T1000 (cell line): ENCODE data around the gene TM9SF1.
A peak's percentile ranks its signal among the peaks of the same experiment; 100 is the strongest.

Source experiments
- DNase-seq: peaks from one replicate; lab custom pipeline; 2025; ENCODE audit warnings: mixed read lengths; lab: John Stamatoyannopoulos, UW

Gene TM9SF1, protein sequence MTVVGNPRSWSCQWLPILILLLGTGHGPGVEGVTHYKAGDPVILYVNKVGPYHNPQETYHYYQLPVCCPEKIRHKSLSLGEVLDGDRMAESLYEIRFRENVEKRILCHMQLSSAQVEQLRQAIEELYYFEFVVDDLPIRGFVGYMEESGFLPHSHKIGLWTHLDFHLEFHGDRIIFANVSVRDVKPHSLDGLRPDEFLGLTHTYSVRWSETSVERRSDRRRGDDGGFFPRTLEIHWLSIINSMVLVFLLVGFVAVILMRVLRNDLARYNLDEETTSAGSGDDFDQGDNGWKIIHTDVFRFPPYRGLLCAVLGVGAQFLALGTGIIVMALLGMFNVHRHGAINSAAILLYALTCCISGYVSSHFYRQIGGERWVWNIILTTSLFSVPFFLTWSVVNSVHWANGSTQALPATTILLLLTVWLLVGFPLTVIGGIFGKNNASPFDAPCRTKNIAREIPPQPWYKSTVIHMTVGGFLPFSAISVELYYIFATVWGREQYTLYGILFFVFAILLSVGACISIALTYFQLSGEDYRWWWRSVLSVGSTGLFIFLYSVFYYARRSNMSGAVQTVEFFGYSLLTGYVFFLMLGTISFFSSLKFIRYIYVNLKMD

DNA sequence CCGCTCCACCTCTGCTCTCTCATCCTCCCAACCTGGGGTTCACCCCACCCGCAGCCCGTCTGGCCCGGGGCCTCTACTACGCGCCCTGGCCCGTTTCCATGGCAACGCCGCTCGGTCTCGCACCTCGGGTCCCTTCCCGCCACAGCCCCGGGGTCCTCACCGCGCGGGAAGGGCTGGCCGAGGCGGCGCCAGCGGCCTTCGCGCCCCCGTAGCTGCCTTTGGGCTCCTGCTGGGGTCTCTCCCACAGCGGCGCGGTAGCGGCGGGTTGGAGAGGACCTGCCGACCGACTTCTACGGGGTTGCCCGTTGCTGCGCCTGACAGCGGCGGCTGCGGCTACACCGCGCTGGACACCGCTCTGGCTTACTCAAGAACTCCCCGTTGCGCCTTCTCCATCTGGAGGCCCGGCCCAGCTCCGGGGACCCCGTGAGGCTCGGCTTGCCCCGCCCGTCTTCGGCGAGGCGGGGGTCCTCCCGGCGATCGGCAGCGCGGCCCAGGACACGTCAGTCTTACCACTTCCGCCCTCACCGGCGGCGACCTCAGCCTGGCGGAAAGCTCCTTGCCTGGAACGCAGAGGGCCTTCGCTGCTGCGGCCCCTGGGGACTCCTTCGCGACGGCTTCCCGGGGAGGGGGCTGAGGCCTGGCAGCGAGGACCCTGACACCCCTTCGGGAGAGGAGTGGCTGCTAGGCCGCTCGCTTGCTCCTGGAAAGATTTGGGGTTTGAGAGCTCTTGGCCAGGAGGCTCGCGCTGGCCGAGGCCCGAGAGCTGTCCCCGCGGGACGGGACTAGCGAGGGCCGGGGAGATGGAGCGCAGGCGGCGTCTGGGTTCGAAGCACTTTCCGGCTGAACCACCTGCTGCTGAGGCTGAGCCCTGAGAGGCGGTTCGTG is at the start of gene TM9SF1:
Gene TM9SF1 (minus strand): TSS at position 256 of the 885 bp plus-strand sequence. CDS start 422 bp downstream, outside the sequence.
- DNase-seq = peak; percentile 75

GRCh38 chr14:24243336-24243836 is 48.1 kb upstream of the TM9SF1 start:
- no peak for DNase-seq

GRCh38 chr14:24241829-24242443 is 46.7 kb upstream of the TM9SF1 start:
- DNase-seq = peak; percentile 93

- no peak for DNase-seq
These were observed 45.1 kb upstream of the TM9SF1 start for GRCh38 chr14:24240110-24240918.

DNA sequence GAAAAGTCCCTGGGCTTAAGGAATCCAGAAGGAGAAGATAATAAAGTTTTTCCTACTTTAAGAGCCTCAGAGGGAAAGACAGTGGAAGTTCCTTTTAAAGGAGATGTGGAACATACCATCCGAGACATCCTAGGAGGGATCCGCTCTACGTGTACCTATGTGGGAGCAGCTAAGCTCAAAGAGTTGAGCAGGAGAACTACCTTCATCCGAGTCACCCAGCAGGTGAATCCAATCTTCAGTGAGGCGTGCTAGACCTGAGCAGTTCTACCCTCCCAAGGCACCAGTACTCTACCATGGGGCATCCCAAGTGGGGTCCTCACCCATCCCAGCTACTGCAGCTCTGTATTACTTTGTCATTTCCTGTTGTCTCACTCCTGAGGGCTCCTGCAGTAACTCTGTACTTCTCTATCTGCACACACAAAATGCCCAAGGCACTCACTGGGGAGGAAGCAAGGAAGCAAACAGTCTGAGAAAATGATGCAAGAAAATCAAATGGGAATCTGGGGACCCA is 43.3 kb upstream of the TM9SF1 start:
- DNase-seq = no peak

GRCh38 chr14:24238123-24238522 is 42.9 kb upstream of the TM9SF1 start:
- no peak for DNase-seq

- DNase-seq = no peak
These were observed 42.3 kb upstream of the TM9SF1 start for GRCh38 chr14:24237463-24237955.

- no peak for DNase-seq
These were observed 41.6 kb upstream of the TM9SF1 start for GRCh38 chr14:24236689-24237462.

DNA sequence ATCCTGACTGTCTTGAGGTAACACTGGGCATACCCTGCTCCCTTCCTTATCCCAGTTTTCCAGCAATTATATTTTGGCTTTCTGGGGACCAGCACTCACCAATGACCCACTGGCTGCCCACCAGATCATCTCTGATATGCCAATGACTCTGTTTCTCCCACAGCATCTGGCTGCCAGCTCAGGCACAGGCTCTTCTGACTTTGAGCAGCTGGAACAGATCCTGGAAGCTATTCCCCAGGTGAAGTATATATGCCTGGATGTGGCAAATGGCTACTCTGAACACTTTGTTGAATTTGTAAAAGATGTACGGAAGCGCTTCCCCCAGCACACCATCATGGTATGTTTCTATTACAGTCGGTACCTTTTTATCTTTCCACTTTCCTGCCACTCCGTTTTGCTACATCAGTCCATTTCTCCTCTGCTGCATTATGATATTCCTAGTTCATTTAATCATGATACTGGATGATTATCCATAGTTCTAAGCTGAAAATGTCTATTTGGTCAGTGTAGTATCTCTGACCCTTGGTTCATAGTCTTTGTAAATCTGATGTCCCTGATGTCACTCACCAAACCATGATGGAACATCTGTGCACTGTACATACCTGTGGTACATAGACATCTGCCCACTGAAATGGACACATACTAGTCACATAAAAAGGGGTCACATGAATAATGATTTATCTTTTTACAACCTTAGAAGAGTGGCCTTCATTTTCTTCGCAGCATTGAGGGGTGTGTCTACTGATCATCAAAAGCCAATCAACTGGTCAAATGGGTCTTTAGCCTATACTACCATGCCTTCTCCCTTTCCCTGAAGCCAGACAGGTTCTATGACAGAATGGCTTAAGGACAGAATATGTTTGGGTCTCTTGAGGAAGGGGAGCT is 40.8 kb upstream of the TM9SF1 start:
- DNase-seq = no peak

DNA sequence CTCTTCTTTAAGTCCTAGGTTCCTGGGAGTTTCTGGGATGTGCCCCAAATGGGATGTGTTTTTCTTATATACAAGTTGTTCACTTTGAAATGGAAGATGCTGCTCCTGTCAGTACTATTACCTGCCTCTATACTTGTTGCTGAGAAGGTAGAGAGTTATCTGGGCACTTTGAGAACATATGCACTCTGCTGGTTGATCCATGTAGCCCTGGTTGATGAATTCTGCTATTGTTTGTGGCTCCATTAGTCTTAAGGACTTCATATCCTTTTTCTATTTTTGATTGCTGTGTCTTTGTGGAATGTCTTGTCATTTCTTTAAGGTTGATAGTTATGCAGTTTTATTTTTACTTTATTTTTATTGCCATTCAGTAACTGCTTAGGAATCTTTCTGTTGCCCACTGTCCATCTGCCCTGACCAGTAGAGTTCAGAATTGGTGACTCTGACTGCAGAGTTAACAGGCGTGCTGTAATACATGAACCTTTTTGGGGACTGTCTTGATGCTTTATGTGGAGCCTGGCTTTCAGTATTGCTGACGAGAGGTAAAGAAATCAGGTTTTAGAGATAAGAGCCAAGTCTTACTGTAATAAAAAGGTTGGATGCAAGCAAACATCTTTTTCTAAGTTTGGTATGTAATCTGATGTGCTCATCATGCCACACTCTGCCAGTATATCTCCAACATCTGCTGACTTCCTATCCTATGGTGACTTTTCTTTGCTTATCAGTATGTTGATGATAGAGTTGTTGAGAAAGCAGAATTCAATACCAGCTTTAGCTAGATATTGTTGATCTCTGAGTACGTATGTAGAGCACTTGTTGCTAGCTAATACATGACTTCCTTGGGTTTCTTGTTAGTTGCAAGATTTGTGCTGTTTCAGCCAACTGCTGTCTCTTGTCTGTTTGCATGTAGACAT is 39.1 kb upstream of the TM9SF1 start:
- DNase-seq = no peak

DNA sequence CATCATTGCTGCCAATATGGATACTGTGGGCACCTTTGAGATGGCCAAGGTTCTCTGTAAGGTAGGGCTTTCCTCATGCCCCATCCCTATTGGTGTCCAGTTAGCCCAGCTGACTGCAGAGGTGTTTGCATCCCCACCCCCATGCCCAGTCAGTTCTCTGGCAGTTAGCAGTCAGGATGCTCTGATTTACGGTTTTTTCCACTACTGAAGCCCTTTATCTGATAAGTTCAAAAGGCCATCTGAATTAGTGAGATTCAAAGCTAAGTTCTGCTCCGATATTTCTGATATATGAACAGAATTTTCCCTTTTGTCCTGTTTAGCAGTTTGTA is 38.3 kb upstream of the TM9SF1 start:
- no peak for DNase-seq

DNA sequence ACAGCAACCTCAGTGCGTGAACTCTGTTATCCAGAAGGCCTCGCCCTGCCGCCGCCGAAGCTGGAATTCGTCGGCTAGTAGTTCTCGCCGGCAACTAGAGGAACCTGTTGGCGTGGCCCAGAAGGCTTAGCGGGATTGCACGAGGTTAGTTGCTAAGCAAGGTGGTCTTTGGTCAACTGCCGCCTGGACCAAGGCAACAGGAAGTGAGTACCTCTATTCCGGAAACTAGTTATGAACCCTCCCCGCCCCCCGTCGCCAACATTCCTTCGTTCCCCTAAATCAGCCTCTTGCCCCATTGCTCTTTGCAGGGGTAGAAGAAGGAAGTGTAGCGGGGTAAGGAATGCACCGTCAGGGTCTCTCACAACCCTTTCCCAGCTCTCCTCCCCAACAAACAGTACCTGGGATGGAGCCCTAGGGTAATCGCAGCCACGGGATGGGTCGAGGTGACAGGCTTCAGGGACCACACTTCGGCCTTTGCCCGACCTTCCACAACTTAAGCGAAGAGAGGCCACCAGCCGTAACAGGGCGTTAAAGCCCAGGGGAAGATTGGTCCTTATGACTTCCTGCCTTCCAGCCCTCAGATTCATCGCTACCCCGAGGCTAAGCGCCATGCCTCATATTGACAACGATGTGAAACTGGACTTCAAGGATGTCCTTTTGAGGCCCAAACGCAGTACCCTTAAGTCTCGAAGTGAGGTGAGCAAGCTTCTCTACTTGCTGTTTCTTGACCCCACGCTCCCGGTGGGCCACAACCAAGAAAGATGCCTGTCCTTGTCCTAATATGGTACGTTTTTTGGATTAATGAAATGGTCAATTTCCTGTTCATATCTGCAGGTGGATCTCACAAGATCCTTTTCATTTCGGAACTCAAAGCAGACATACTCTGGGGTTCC is 37.6 kb upstream of the TM9SF1 start, which contains the start of gene GMPR2:
Gene GMPR2 (plus strand): TSS at position 285 of the 893 bp plus-strand sequence. CDS start 325 bp downstream, at position 610.
- DNase-seq = no peak

DNA sequence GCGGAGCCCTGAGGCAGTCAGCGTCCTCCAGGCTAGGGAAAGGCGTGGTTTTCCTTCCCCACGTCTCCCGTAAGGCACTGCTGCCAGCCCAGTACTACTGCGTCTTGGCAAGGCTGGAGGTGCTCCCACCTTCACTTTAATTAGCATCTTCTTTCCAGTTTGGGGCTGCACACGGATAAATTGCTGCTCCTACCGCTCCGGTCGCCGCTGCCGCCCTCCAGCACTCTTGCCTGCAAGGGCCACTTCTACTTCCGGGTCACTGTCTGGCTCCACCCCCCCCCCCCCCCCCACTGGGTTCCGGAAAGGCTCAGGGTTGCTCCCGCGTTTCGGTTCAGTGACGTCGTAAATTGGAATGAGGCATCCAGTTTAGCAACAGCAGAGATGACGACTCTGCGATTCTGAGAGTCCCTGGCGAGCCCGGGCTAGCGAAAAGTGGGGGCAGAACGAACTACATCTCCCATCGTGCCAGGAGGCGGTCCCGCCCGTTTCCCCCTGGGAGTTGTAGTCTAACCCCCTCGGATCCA is 36.9 kb upstream of the TM9SF1 start, which contains the start of gene NEDD8:
Gene NEDD8 (minus strand): TSS at position 247 of the 524 bp plus-strand sequence. CDS start 100 bp downstream, at position 147.
- peak; percentile 90 for DNase-seq

GRCh38 chr14:24231263-24232120 is 36.3 kb upstream of the TM9SF1 start:
- DNase-seq = no peak

- no peak for DNase-seq
These were observed 33.7 kb upstream of the TM9SF1 start for GRCh38 chr14:24228902-24229301.
